WERI-Rb-1 (cell line): Measurements from ENCODE around the gene GUCA2B.

Experiments
- DNase-seq: peaks from one replicate; pipeline ENCODE4 v3.0.0-alpha.2; 2020
- H3K27ac ChIP-seq: fragments of 250-450 bp; sonication (Bioruptor Pico); 2 replicates; pipeline ENCODE4 v1.5.1; 2020; ENCODE audit warnings: mild to moderate bottlenecking, moderate library complexity
- H3K27me3 ChIP-seq: fragments of 250-450 bp; sonication (Bioruptor Pico); 2 replicates; pipeline ENCODE4 v1.5.1; 2021; ENCODE audit warnings: mild to moderate bottlenecking, low read depth, moderate library complexity; ENCODE audit not compliant: insufficient read depth, severe bottlenecking
- H3K36me3 ChIP-seq: fragments of 250-450 bp; sonication (Bioruptor Pico); 2 replicates; pipeline ENCODE4 v1.5.1; 2020; ENCODE audit warnings: mild to moderate bottlenecking, moderate library complexity
- H3K4me3 ChIP-seq: 2 replicates; pipeline ENCODE4 v1.5.1; 2011; ENCODE audit warnings: low read depth, mild to moderate bottlenecking, control low read depth, low read length
- H3K9me3 ChIP-seq: fragments of 250-450 bp; sonication (Bioruptor Pico); 2 replicates; pipeline ENCODE4 v1.5.1; 2021; ENCODE audit warnings: mild to moderate bottlenecking, moderate library complexity; ENCODE audit not compliant: severe bottlenecking
- TF ChIP-seq, protein P1 (sequence below): IDR thresholded peaks from 2 replicates; pipeline ENCODE4 v1.5.1; 2011; ENCODE audit warnings: low read depth, mild to moderate bottlenecking, control low read depth, inconsistent platforms, low read length

GUCA2B gene

DNA sequence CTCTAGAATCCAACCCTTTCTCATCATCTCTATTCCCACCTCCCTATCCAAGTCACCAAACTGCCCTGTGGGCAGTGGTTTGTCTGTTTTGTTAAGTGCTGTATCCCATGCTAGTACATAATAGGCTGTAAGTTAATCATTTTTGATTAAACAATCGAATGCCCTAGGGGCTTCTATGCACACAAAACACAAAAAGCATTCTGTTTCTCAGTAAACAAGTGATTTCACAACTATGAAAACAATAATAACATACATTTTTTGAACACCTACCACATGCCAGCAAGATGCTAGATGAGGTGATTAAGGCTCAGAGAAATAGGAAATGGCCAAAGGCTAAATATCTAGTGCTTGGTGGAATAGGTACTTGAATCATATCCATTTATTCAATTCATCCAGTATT, 5.0 kb upstream of the GUCA2B start:
- Histone ChIP-seq H3K36me3 (no peaks in the 10 kb centered on the region), H3K9me3 (no peaks in the 10 kb centered on the region), H3K27ac (no peak overlapping the region), H3K27me3 (no peaks in the 10 kb centered on the region), H3K4me3 (no peak overlapping the region)
- TF ChIP-seq, protein P1, sequence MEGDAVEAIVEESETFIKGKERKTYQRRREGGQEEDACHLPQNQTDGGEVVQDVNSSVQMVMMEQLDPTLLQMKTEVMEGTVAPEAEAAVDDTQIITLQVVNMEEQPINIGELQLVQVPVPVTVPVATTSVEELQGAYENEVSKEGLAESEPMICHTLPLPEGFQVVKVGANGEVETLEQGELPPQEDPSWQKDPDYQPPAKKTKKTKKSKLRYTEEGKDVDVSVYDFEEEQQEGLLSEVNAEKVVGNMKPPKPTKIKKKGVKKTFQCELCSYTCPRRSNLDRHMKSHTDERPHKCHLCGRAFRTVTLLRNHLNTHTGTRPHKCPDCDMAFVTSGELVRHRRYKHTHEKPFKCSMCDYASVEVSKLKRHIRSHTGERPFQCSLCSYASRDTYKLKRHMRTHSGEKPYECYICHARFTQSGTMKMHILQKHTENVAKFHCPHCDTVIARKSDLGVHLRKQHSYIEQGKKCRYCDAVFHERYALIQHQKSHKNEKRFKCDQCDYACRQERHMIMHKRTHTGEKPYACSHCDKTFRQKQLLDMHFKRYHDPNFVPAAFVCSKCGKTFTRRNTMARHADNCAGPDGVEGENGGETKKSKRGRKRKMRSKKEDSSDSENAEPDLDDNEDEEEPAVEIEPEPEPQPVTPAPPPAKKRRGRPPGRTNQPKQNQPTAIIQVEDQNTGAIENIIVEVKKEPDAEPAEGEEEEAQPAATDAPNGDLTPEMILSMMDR = no peak
- no peak for DNase-seq

DNA sequence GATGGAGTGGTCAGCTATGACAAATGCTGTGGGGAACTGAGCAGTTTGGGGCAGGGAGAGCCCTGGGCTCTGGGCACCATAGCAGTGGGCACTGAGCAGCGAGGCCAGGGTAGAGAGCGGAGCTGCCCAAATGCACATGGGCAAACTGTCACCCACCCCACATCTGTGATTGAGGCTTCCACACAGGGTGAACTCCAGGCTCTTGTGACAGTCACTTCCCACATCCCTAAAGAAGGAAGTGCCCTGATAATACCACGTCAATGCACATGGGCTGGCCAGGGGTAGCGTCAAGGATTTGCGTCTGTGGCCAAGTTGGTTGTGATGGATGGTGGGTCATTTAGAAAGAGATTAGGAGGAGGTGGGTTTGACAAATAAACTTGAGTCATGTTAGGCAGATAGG, 2.6 kb upstream of the GUCA2B start:
- TF ChIP-seq, protein P1 = no peak
- Histone ChIP-seq H3K9me3 (no peaks in the 10 kb centered on the region), H3K36me3 (no peaks in the 10 kb centered on the region), H3K27me3 (no peaks in the 10 kb centered on the region), H3K27ac (no peak overlapping the region), H3K4me3 (no peak overlapping the region)
- DNase-seq = no peak

DNA sequence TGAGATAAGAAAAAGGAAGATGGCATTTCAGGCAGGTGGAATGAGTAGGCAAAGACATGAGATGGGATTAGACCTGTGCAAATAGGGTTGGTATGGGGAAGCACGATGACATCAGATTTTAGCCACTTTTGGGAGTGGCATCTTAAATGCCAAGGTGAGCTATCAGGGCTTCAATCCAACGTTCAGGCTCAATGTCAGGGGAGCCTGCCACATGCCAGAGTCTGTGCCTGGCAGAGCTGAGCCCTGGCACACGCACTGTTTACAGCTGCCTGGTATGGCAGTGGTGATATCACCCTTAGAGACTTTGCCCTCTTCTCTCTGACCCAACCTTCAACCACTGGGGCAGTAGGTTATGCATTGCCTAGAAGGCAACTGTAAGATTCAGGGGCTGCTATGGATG, 1.1 kb upstream of the GUCA2B start:
- Histone ChIP-seq H3K27ac (no peak overlapping the region), H3K36me3 (no peaks in the 10 kb centered on the region), H3K27me3 (no peaks in the 10 kb centered on the region), H3K4me3 (no peak overlapping the region), H3K9me3 (no peaks in the 10 kb centered on the region)
- TF ChIP-seq, protein P1 = no peak
- no peak for DNase-seq

DNA sequence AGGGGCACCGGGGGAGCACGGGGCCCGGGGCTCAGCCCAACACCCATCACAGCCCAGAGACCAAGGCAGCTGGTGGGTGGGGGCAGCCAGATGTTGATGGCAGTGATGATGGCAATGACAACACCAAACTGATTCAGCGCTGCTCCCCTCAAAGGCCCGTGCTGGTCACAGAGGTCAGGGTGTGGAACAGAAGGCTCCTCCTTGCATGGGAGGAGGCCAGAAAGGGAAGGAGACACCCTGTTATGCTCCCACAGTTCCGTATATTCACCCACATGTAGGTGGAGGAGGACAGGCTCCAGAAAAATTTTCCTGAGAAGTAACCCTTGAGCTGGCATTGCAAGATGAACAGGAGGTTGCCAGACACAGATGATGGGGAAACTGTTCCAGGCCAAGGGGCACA, 414 bp downstream of the GUCA2B start:
- H3K36me3 ChIP-seq = no peaks in the 10 kb centered on the region
- H3K27me3 ChIP-seq = no peaks in the 10 kb centered on the region
- TF ChIP-seq, protein P1 = no peak
- H3K4me3 ChIP-seq = no peak overlapping the region
- no peaks in the 10 kb centered on the region for H3K9me3 ChIP-seq
- DNase-seq = no peak
- no peak overlapping the region for H3K27ac ChIP-seq

DNA sequence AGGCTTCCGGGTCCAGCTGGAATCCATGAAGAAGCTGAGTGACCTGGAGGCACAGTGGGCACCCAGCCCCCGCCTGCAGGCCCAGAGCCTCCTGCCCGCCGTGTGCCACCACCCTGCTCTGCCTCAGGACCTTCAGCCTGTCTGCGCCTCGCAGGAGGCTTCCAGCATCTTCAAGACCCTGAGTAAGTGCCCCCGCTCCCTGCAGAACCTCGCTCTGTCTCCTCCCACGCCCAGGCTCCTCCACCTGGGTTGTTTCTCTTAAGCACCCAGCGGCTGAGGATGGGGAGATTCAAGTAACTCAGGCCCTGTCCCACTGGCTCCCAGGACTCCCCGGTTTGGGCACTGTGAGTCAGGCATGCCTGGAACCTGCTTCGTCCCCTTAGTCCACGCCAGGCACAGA, 1.5 kb downstream of the GUCA2B start:
- Histone ChIP-seq H3K9me3 (no peaks in the 10 kb centered on the region), H3K4me3 (no peak overlapping the region), H3K36me3 (no peaks in the 10 kb centered on the region), H3K27me3 (no peaks in the 10 kb centered on the region), H3K27ac (no peak overlapping the region)
- TF ChIP-seq, protein P1 = no peak
- DNase-seq = no peak

DNA sequence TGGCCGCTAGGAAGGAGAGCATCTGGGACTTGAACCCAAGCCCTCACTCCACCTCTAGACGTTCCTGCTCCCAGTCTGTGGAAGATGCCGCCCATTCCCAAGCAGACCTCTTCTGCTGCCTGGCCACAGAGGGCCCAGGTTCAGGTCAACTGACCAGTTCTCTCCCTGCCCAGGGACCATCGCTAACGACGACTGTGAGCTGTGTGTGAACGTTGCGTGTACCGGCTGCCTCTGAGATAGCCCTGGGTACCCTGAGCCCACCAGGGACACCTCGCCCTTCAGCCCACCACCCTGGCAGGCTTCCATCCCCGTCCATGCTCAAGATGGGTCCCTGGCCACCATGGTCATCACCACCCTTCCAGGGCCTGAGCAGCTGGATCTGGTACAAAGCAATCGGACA, 2.2 kb downstream of the GUCA2B start:
- Histone ChIP-seq H3K9me3 (no peaks in the 10 kb centered on the region), H3K36me3 (no peaks in the 10 kb centered on the region), H3K27ac (no peak overlapping the region), H3K27me3 (no peaks in the 10 kb centered on the region), H3K4me3 (no peak overlapping the region)
- TF ChIP-seq, protein P1 = no peak
- DNase-seq = no peak
